Measurements from ENCODE around the gene PLXNA4.

PLXNA4 gene

GRCh38 chr7:132220060-132220459 lies 356.2 kb downstream of the PLXNA4 start:
- Histone ChIP-seq H3K4me1 (ENCODE audit: control insufficient read depth, low read length) (peaks cover 5% of the 10 kb centered on the region; the same call in 1 of the 2 replicates), H3K4me3 (ENCODE audit: low read length) (no peak overlapping the region), H3K79me2 (ENCODE audit: control insufficient read depth, low read length) (no peaks in the 10 kb centered on the region), H3K27ac (ENCODE audit: low read depth, low read length) (no peak overlapping the region), H3K36me3 (ENCODE audit: control insufficient read depth, low read length) (no peaks in the 10 kb centered on the region), H3K9me2 (replicated peaks; ENCODE audit: control insufficient read depth, low read length) (no peaks in the 10 kb centered on the region), H4K20me1 (ENCODE audit: control insufficient read depth, insufficient read depth, low read depth, low read length) (no peaks in the 10 kb centered on the region), H3F3A (ENCODE audit: control insufficient read depth, insufficient read depth) (no peaks in the 10 kb centered on the region), H3K9me3 (ENCODE audit: control insufficient read depth, insufficient read depth, low read length) (no peaks in the 10 kb centered on the region), H3K4me2 (ENCODE audit: low read length) (no peak overlapping the region), H3K27me3 (ENCODE audit: control insufficient read depth, low read length) (no peaks in the 10 kb centered on the region)
- TF ChIP-seq CTCF (IDR thresholded peaks at IDR 0.05; ENCODE audit: low read depth, low read length, poor library complexity, severe bottlenecking) = no peak
- TF ChIP-seq EZH2phosphoT487 (IDR thresholded peaks at IDR 0.05; ENCODE audit: borderline replicate concordance, low read length) = no peak

GRCh38 chr7:132218876-132219275 lies 357.4 kb downstream of the PLXNA4 start:
- Histone ChIP-seq H3F3A (ENCODE audit: control insufficient read depth, insufficient read depth) (no peaks in the 10 kb centered on the region), H3K9me3 (ENCODE audit: control insufficient read depth, insufficient read depth, low read length) (no peaks in the 10 kb centered on the region), H4K20me1 (ENCODE audit: control insufficient read depth, insufficient read depth, low read depth, low read length) (no peaks in the 10 kb centered on the region), H3K4me3 (ENCODE audit: low read length) (no peak overlapping the region), H3K4me2 (ENCODE audit: low read length) (no peak overlapping the region), H3K36me3 (ENCODE audit: control insufficient read depth, low read length) (no peaks in the 10 kb centered on the region), H3K79me2 (ENCODE audit: control insufficient read depth, low read length) (no peaks in the 10 kb centered on the region), H3K4me1 (ENCODE audit: control insufficient read depth, low read length) (peaks cover 3% of the 10 kb centered on the region; the same call in 1 of the 2 replicates), H3K27me3 (ENCODE audit: control insufficient read depth, low read length) (no peaks in the 10 kb centered on the region), H3K9me2 (replicated peaks; ENCODE audit: control insufficient read depth, low read length) (no peaks in the 10 kb centered on the region), H3K27ac (ENCODE audit: low read depth, low read length) (no peak overlapping the region)
- no peak for TF ChIP-seq EZH2phosphoT487 (IDR thresholded peaks at IDR 0.05; ENCODE audit: borderline replicate concordance, low read length)
- no peak for TF ChIP-seq CTCF (IDR thresholded peaks at IDR 0.05; ENCODE audit: low read depth, low read length, poor library complexity, severe bottlenecking)

- no peaks in the 10 kb centered on the region for H3K9me2 ChIP-seq (replicated peaks; ENCODE audit: control insufficient read depth, low read length)
- no peaks in the 10 kb centered on the region for H3F3A ChIP-seq (ENCODE audit: control insufficient read depth, insufficient read depth)
- H3K27ac ChIP-seq (ENCODE audit: low read depth, low read length) = no peak overlapping the region
- no peak overlapping the region for H3K4me2 ChIP-seq (ENCODE audit: low read length)
- TF ChIP-seq EZH2phosphoT487 (IDR thresholded peaks at IDR 0.05; ENCODE audit: borderline replicate concordance, low read length) (no peak), CTCF (IDR thresholded peaks at IDR 0.05; ENCODE audit: low read depth, low read length, poor library complexity, severe bottlenecking) (no peak)
- no peaks in the 10 kb centered on the region for H3K36me3 ChIP-seq (ENCODE audit: control insufficient read depth, low read length)
- no peak overlapping the region for H3K4me3 ChIP-seq (ENCODE audit: low read length)
- no peaks in the 10 kb centered on the region for H3K27me3 ChIP-seq (ENCODE audit: control insufficient read depth, low read length)
- H4K20me1 ChIP-seq (ENCODE audit: control insufficient read depth, insufficient read depth, low read depth, low read length) = no peaks in the 10 kb centered on the region
- H3K79me2 ChIP-seq (ENCODE audit: control insufficient read depth, low read length) = no peaks in the 10 kb centered on the region
- H3K9me3 ChIP-seq (ENCODE audit: control insufficient read depth, insufficient read depth, low read length) = no peaks in the 10 kb centered on the region
- H3K4me1 ChIP-seq (ENCODE audit: control insufficient read depth, low read length) = no peaks in the 10 kb centered on the region
Measured at GRCh38 chr7:132216847-132217525, 359.3 kb downstream of the PLXNA4 start.

Data from DOHH2 (cell line).